Glomerular endothelial cell (primary cell): Measurements from ENCODE around the gene NTRK2. TPM values are rescaled to one million over a fixed set of nuclear protein-coding genes. Genes with fewer than 3 reads are reported as not detected.

Experiments
- DNase-seq: peaks from one replicate; pipeline ENCODE4 v3.0.0-alpha.2; 2011; ENCODE audit warnings: low read depth, low spot score; ENCODE audit errors: extremely low read depth
- total RNA-seq: library from RNA; depleted of rRNA; stranded (reverse); fragments of >200 nt; gene quantifications from 2 replicates; pipeline ENCODE4 v1.2.3, GENCODE V29; 2015

NTRK2 gene
- total RNA-seq, 1 donor from 2014 or later = 0.35 TPM

GRCh38 chr9:84681516-84682285 lies 12.2 kb downstream of the NTRK2 start:
- no peak for DNase-seq

- no peak for DNase-seq
Observed at GRCh38 chr9:84686068-84686467, 16.5 kb downstream of the NTRK2 start.

GRCh38 chr9:84688956-84689355 lies 19.4 kb downstream of the NTRK2 start:
- DNase-seq = no peak

GRCh38 chr9:84691634-84692033 lies 22.1 kb downstream of the NTRK2 start:
- no peak for DNase-seq

GRCh38 chr9:84694248-84694647 lies 24.7 kb downstream of the NTRK2 start:
- no peak for DNase-seq

- DNase-seq = no peak
Observed at GRCh38 chr9:84697042-84697441, 27.5 kb downstream of the NTRK2 start.

GRCh38 chr9:84697509-84698114 lies 28.1 kb downstream of the NTRK2 start:
- DNase-seq = no peak

GRCh38 chr9:84698323-84698722 lies 28.8 kb downstream of the NTRK2 start:
- no peak for DNase-seq

GRCh38 chr9:84699984-84700383 lies 30.5 kb downstream of the NTRK2 start:
- no peak for DNase-seq

- no peak for DNase-seq
Observed at GRCh38 chr9:84701801-84702200, 32.3 kb downstream of the NTRK2 start.

- DNase-seq = no peak
Observed at GRCh38 chr9:84702471-84702870, 32.9 kb downstream of the NTRK2 start.

- no peak for DNase-seq
Observed at GRCh38 chr9:84703793-84704192, 34.3 kb downstream of the NTRK2 start.

- DNase-seq = no peak
Observed at GRCh38 chr9:84705128-84705527, 35.6 kb downstream of the NTRK2 start.

GRCh38 chr9:84708400-84708799 lies 38.9 kb downstream of the NTRK2 start:
- no peak for DNase-seq

GRCh38 chr9:84709056-84709455 lies 39.5 kb downstream of the NTRK2 start:
- DNase-seq = no peak

- DNase-seq = no peak
Observed at GRCh38 chr9:84710701-84711397, 41.3 kb downstream of the NTRK2 start.

GRCh38 chr9:84711398-84711777 lies 41.9 kb downstream of the NTRK2 start:
- DNase-seq = no peak

- no peak for DNase-seq
Observed at GRCh38 chr9:84711936-84712335, 42.4 kb downstream of the NTRK2 start.

- no peak for DNase-seq
Observed at GRCh38 chr9:84716217-84716616, 46.7 kb downstream of the NTRK2 start.

- no peak for DNase-seq
Observed at GRCh38 chr9:84718476-84718875, 48.9 kb downstream of the NTRK2 start.

GRCh38 chr9:84722388-84722989 lies 53.0 kb downstream of the NTRK2 start:
- no peak for DNase-seq

- no peak for DNase-seq
Observed at GRCh38 chr9:84723426-84723825, 53.9 kb downstream of the NTRK2 start.
